HEK293T (cell line): ENCODE data around the gene ARL5C.

Experiments
- ARNT ChIP-seq: fragments of 450-650 bp; IDR thresholded peaks from 2 replicates; pipeline ENCODE4 v1.6.1; 2017; ENCODE audit warnings: mild to moderate bottlenecking
- BHLHE40 ChIP-seq: fragments of 450-650 bp; IDR thresholded peaks from 2 replicates; pipeline ENCODE4 v1.6.1; 2016; ENCODE audit warnings: mild to moderate bottlenecking, moderate library complexity, borderline replicate concordance
- ELF4 ChIP-seq: fragments of 450-650 bp; IDR thresholded peaks from 2 replicates; pipeline ENCODE4 v1.6.1; 2017; ENCODE audit warnings: antibody characterized with exemption
- FOXA1 ChIP-seq: fragments of 450-650 bp; IDR thresholded peaks from 2 replicates; pipeline ENCODE4 v1.6.1; 2016; ENCODE audit warnings: mild to moderate bottlenecking
- FOXK2 ChIP-seq: fragments of 450-650 bp; IDR thresholded peaks from 2 replicates; pipeline ENCODE4 v1.6.1; 2016; ENCODE audit warnings: mild to moderate bottlenecking
- FOXM1 ChIP-seq: fragments of 450-650 bp; IDR thresholded peaks from 2 replicates; pipeline ENCODE4 v1.6.1; 2017; ENCODE audit warnings: mild to moderate bottlenecking, borderline replicate concordance
- HDGF ChIP-seq: fragments of 450-650 bp; IDR thresholded peaks from 2 replicates; pipeline ENCODE4 v1.6.1; 2017; ENCODE audit warnings: antibody characterized with exemption, borderline replicate concordance
- L3MBTL2 ChIP-seq: fragments of 450-650 bp; conservative IDR thresholded peaks from 2 replicates; pipeline ENCODE4 v1.6.1; 2016; ENCODE audit warnings: mild to moderate bottlenecking
- LEF1 ChIP-seq: fragments of 450-650 bp; IDR thresholded peaks from 2 replicates; pipeline ENCODE4 v1.6.1; 2017; ENCODE audit warnings: mild to moderate bottlenecking, borderline replicate concordance
- NFRKB ChIP-seq: fragments of 450-650 bp; IDR thresholded peaks from 2 replicates; pipeline ENCODE4 v1.6.1; 2016; ENCODE audit warnings: mild to moderate bottlenecking, moderate library complexity
- SP1 ChIP-seq: fragments of 450-650 bp; IDR thresholded peaks from 2 replicates; pipeline ENCODE4 v1.6.1; 2017
- SUZ12 ChIP-seq: fragments of 450-650 bp; IDR thresholded peaks from 2 replicates; pipeline ENCODE4 v1.6.1; 2016; ENCODE audit warnings: mild to moderate bottlenecking
- TARDBP ChIP-seq: fragments of 450-650 bp; IDR thresholded peaks from 2 replicates; pipeline ENCODE4 v1.6.1; 2016
- ZNF384 ChIP-seq: fragments of 450-650 bp; IDR thresholded peaks from 2 replicates; pipeline ENCODE4 v1.6.1; 2016

DNA sequence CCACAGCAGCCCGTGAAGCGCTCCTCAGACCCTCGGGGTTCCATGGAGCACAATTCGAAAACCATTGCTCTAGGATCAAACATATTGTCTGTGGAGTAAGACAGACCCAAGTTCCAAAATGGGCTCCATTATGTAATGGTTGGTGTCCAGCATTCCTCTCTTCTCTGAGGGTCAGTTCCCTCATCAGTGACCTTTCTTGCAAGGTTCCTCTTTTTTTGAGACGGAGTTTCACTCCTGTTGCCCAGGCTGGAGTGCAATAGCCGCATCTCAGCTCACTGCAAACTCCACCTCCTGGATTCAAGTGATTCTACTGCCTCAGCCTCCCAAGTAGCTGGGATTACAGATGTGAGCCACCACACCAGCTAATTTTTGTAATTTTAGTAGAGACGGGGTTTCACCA, 43.0 kb downstream of the ARL5C start:
- TF ChIP-seq ZNF384 (no peak), SUZ12 (no peak), NFRKB (no peak), LEF1 (no peak), BHLHE40 (no peak), L3MBTL2 (no peak), SP1 (no peak), TARDBP (no peak), ARNT (no peak), FOXM1 (no peak), HDGF (no peak), FOXK2 (no peak), FOXA1 (no peak), ELF4 (no peak)
